ENCODE measurements around the gene ZCRB1.

Gene ZCRB1

DNA sequence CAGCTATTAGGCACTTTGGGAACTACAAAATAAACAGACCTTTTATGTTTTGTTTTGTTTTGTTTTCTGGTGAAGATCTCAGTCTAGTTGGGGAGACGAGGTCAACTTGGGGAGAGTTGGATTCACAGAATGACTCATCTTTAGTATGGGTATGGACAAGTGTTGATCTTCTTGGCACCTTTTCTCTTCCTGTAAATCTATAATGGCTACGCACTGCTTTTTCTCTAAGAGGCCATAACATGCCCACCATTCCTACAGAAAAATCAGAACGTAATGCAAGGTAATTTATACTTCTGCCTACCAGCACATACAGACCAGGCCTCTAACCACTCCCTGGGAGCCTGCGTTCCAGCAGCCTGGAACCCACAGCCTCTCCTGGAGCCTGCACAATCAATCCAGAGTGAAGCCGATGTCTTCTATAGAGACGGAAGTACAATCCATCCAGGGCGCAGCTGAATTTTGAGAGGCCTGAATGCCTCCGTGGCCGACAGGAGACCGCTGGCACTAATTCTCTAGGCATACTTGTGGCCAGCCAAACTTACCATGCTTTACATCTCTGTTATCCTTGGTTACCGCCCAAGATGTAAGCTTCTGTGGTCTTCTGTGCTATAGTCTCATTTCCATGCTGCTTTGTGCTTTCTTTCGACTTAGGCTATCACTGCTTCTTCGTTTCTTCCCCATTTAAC is 790 bp upstream of the ZCRB1 start:
- DNase-seq, result peak; percentile 64

DNA sequence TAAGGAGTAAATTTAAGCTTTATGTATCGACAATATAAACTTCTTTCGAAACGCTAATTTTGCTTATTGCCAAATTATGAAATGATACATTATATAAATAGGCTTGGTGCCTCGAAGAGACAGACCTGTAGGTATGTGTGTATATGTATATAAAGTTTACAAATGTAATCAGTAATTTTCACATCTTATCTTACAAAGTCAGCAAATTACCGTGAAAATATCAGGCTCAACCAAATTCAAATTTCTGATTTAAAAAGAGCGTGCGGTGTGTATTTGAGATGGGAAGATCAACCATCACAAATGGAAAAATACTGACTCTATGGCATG is 605 bp downstream of the ZCRB1 start:
- DNase-seq, result no peak

DNA sequence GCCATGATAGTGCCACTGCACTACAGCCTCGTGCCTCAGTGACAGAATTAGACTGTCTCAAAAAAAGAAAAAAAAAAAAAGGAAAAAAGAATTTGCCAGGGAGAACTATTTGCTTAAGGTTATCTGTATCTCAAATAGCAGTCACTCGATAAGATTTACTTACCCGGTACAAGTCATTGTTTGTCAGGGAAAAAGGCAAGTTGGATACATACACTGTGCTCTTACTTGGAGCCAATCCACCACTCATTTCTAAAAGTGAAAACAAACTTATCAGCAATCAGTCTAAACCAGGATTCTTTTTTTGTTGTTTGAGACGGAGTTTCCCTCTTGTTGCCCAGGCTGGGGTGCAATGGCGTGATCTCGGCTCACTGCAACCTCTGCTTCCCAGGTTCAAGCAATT is 2.0 kb downstream of the ZCRB1 start:
- no peak for DNase-seq

DNA sequence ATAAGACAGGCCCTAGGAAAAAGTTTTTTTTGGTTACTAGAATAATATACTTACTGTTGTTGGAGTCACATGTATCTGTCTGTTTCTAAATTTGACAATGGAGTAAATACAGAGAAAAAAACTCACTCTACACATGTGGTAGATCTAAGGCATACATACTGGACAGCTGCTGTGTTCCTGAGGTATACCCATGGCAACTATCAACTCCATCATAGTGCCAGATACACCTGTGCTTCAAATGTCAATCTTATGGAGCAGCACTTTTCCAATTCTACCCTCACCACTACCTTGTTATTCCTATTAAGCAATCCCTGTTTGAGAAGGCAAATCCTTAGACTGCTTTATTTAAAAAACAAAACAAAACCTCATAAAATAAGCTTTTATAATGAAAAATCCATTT is 3.3 kb downstream of the ZCRB1 start:
- no peak for DNase-seq

DNA sequence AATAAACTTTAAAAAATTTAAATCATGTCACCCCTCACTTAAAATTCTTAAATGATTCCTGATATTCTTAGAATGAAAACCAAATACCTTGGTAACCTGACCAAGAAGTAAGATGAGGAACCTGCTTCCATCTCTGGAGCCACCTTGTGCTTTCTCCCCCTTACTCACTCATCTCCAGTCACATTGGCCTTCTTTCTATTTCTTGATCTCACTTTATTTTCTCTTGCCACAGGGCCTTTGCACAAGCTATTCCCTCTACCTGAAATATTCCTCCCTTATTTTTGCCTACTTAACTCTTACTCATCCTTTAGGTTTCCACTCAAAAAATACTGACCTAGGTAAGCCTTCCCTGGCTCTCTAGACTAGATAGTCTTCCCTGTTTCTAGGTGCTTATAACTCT is 5.1 kb downstream of the ZCRB1 start:
- DNase-seq, result no peak

DNA sequence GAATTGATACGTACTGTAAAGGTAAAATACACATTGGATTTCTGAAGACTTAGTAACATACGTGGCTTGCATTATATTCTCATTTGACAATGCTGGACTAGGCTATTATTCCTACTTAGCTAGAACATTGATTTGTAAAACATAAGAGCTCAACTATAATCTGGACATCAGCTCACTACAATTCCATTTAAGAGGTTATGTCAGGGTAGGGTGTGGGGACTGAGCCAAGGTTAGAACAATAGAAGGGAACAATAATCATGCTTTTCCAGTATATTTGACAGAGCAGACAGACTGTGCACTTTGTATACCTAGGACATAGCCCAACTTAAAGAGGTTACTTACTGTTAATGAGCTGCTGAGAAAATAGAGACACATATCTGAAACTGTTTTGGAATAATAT is 10.8 kb downstream of the ZCRB1 start:
- no peak for DNase-seq

DNA sequence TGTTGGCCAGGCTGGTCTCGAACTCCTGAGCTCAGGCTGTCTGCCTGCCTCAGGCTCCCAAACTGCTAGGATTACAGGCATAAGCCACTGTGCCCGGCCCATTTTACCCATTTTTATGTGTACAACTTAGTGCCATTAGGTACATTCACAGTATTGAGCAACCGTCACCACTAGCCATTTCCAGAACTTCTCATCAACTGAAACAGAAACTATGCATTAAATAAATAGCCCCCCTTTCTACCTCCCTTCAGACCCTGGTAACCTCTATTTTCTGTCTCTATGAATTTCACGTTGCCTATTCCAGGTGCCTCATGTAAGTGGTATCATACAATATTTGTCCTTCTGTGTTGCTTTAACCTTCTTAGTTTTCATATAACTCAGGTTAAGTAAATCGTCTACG is 15.9 kb downstream of the ZCRB1 start:
- DNase-seq, result no peak

DNA sequence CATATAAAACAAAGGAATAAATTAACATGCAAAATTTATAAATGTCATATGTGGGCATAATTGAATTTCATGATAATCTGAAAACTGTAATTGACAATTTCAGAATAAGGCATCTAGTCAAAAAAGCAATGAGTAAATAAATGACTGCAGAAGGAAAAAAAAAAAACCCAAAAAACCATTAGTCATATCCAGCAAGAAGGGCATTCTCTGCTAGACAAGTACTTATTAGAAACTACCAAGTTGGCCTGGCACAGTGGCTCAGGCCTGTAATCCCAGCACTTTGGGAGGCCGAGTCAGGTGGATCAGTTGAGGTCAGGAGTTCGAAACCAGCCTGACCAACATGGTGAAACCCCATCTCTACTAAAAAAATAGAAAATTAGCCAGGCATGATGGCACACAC is 17.5 kb downstream of the ZCRB1 start:
- no peak for DNase-seq

DNA sequence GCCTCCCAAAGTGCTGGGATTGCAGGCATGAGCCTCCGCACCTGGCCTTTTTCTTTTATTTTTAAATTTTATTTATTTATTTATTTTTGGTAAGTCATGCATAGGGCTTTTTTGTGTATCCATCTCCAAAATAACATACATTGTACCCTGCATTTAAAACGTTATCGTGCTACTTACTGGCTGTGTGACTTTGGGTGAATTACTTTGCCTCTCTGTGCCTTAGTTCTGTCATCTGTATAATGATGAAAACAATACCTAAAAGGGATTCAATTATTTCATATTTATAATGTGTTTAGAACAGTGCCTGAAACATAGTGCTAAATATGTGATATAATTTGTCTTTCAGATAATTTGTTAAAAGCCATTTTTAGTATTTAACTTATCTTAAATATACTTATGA is 19.6 kb downstream of the ZCRB1 start:
- no peak for DNase-seq

DNA sequence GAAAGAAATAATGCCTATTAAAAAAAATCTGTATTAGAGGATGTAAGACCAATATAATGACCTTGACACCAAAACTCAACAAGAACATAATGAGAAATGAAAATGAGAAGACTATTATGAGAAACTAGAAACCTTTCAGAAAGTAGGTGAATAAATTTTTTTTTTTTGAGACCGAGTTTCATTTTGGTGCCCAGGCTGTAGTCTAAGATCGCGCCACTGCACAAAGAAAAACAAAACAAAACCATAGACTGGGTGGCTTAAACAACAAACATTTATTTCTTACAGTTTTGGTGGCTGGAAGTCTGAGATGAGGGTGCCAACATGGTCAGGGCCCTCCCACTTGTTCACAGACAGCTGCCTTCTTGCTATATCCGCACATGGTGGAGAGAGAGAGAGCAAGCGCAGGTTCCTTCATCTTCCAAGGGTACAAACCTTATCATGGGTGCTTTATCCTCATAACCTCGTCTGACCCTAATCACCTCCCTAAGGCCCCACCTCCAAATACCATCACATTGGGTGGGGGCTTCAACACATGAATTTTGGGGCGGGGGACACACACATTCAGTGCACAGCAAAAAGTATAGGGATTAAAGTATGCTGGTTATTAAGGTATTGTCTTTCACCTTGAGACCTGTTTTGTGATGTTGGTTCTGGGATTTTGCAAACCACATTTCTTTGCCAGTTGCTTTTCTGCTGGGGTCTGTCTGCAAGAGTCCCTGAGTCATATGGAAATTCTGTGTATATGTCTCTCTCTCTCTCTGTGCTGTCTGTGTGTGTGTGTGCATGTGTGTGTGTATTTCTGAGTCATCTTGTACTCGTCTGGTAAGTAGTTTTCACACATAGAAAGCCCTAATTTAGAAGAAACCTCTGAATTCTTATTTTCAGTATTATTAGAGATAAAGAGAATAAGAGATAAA is 26.2 kb downstream of the ZCRB1 start:
- DNase-seq, result no peak

DNA sequence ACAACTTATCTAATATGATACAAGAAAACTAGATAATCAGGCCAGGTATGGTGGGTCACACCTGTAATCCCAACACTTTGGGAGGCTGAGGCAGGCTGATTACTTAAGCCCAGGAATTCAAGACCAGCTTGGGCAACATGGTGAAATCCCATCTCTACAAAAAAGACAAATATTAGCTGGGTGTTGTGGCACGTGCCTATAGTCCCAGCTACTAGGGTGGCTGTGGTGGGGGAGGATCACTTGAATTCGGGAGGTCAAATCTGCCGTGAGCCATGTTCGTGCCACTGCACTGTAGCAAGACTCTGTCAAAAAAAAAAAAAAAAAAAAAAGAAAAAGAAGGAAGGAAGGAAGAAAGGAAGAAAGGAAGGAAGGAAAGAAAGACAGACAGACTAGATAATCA is 27.0 kb downstream of the ZCRB1 start:
- DNase-seq, result no peak

DNA sequence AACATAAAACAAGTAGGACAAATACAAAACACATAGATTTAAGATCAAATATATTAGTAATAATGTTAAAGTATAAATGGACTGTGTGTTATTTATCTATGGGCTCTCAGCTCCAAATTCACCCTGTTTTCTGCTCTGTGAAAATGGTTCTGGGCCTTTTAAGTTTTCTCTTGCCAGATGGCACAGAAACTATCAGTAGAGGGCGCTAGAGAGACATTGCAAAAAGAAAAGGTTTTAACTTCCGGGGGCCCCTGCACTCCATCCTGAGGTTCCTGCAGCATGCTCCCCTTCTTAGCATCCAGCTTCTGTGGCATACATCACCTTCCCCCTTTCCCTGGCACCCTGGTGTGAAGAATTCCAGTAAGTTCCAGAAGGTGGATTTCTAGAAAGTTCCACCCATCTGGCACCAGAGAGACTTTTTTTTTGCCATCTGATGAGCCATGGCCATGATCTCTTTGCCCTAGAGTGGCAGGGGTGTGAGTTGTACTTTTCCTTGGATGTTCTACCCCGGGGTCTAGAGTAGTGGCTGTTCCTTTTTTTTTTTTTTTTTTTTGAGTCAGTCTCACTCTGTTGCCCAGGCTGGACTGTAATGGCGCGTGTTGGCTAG is 29.3 kb downstream of the ZCRB1 start:
- peak; percentile 76 for DNase-seq

DNA sequence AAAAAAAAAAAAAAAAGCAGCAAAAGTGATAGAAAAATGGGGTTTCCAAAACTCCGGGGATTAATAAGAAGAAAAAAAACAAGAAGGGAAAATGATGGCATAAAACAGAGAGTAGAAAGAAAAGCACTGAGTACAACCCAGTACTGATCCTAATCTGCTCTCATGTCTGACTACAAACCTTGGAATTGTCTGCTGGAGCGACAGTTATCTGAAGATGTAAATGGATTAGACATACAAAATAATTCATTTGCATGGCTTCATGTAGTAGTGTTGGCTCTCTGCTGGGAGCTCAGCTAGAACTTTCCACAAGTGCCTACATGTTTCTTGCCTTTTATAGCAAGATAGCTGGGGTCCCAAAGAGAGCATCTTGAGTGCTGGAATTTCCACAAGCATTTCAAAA is 34.2 kb downstream of the ZCRB1 start:
- no peak for DNase-seq

DNA sequence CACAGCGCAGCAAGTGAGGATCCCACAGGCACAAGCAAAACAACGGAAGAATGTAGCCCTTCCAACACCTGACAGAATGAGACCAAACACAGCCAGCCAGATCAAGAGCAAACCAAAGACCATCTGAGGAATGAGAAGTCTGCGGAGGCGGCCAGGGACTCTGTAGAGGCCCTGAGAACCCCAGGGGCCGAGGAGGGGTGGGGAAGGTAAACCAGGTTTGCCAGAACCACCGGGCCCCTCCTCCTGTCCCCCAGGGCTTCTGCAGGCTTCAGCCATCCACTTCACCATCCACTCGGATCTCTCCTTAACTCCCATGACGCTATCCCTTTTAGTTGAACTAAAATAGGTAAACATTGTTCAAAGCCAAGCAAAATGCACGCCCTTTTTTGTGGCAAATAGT is 37.4 kb downstream of the ZCRB1 start:
- DNase-seq, result no peak

DNA sequence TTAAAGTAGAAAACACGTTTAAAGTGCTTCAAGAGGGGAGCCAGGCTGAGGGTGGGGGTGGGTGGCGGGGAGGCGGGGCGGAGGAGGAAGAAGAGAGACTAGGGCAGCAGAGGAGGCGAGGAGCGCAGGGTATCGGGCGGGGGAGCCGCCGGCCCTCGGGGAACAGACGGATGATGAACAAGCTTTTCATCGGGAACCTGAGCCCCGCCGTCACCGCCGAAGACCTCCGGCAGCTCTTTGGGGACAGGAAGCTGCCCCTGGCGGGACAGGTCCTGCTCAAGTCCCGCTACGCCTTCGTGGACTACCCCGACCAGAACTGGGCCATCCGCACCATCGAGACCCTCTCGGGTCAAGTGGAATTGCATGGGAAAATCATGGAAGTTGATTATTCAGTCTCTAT is 39.2 kb downstream of the ZCRB1 start:
- DNase-seq, result no peak

DNA sequence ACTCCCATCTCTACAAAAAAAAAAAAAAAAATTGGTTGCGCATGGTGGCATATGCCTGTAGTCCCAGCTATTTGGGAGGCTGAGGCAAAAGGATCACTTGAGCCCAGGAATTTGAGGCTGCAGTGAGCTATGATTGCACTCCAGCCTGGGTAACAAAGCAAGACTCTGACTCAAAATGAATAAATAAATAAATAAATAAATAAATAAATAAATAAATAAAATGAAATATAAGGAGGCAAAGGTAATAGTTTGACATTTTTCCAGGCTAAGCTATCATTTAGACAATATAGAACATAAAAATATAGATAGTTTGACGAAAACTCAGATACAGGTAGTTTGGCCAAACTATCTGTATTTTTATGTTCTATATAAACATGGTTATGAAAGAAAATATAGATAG is 40.5 kb downstream of the ZCRB1 start:
- no peak for DNase-seq

DNA sequence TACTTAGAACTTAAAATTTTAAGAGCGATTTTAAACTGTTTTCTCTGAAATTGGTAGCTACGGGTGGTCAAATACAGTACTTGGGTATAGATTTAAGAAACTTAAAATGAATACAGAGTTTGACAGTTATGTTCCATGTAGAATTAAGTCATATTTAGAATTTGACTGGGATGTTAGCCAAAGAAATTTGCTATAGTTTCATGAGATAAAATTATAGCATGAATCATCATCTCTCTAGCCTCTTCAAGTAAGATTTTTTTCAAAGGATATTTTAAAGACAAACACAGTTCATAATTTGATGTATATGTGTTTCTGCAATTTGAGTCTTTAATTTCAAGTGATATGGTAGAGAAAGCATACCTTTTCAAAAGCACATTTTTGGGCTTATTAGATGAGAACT is 41.0 kb downstream of the ZCRB1 start:
- no peak for DNase-seq

DNA sequence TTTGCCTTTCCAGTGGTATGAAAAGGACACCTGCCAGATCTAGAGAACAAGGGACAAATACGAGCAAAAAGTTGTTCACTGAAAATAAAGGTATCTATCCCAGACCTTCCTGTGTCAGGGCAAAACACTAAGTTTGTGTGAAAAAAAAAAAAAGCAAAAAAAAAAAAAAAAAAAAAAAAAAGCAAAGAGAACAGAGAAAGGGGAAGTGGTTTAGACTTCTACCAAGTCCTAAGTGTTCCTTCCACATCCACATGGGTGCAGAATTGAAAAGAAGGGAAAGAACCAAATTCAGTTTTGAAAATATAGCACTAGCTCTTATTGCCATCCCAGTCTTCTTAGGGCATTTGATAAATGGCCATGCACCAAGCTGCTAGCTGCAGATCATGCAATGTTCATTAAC is 41.7 kb downstream of the ZCRB1 start:
- DNase-seq, result no peak

DNA sequence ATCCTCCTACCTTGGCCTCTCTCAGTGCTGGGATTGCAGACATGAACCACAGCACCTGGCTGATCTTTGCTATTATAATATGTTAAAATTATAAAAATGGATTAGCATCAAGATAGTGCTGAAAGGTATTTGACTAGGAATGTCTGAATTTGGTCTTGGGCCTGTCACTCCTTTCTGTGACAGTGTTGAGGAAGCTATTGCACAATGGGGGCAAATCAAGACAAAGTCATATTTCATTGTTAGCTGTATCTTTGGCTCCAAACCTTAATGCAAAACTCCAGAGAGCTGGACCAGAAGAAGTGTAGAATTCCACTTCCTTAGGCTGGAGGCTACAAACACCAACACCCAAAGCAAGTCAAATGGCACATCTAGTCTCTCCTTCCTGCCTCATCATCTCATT is 42.2 kb downstream of the ZCRB1 start:
- DNase-seq, result no peak

DNA sequence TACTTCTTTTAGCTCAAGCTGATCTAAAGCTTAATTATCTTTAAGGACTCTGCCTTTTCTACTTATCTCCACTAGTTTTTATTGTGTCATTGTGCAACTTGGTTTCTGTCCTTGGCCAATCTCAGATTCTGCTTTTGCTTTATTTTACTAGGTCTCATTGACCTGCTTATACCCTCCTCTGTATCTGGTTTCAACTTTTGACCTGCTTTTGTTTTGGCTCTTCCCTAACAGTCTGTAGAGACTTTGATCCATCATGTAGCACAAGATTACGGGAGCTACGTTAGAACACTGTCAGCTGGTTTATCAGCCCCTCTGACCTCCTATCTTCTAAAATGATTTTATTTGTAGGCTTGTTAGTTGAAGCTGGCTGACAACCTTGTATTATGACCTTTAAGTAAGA is 43.6 kb downstream of the ZCRB1 start:
- no peak for DNase-seq

DNA sequence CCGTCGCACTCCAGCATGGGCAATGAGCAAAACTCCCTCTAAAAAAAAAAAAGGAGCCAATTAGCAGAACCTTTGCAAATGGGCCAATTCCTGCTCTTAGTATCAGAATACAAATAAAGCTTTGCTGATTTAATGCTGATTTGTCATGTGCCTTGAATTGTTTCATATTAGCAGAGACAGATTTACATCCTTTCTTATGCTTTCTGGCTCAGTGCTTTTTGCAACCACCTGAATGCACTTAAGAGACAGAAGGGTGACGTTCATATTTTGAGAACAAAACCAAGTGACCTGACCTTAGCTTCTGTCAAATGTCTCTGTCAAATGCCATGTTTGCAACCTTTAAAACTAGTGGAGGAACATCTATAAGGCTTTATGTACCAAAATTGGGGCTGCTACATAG is 44.0 kb downstream of the ZCRB1 start:
- no peak for DNase-seq

DNA sequence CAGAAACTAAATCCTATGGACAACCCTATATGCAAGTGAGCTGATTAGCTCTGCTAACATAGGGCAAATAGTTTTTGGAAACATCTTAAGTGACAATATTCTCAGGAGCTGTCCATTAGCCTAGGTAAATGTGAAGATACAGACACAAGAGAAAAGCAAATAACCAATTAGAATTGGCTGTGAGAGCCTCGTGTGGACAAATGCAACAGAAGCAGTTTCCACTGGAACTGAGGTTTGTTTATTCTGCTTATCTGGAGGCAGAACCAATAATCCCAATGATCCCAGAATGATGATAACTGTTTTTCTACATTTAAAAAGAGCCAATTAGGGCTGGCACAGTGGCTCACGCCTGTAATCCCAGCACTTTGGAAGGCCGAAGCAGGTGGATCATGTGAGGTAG is 44.6 kb downstream of the ZCRB1 start:
- no peak for DNase-seq

DNA sequence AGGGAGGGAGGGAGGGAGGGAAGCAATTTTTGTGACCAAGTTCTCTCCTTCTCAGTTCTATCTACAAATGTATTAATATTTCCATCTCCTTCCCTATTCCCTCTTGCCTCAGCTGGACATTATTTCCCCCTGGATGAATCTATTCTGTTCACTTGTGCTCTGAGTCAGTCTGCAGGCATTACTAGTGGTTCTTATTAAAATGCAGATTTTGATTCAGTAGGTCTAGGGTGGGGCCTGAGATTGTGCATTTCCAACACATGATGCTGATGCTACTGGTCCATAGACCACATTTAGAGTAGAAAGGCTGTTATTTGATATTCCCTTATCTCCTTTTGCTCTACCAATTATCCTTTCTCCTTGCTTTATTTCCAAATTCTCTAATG is 47.8 kb downstream of the ZCRB1 start:
- no peak for DNase-seq

DNA sequence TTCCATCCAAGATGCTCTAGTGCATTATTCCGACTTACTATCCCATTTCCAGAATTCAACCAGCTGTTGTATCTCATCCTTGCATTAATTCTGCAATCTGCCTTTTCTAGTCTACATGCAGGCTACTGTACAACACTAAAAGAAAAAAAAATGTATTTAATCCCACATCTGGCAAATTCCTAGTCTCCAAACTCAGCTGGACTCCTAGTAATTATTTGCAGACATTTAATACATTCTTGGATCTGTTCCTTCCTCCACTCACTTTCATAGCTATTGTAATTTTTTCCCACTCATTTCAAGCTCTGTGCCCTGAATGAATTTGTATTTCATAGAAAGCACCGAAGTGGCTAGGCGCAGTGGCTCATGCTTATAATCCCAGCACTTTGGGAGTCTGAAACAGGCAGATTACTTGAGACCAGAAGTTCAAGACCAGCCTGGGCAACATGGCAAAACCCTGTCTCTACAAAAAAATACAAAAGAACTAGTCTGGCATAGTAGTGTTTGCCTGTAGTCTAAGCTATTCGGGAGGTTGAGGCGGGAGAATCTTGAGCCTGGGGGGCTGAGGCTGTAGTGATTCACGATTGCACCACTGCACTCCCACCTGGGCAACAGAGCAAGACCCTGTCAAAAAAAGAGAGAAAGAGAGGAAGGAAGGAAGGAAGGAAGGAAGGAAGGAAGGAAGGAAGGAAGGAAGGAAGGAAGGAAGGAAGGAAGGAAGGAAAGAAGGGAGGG is 48.3 kb downstream of the ZCRB1 start:
- no peak for DNase-seq
